22Rv1 (cell line): Measurements from ENCODE around the gene SPRING1.

Experiments used
- H3K27ac ChIP-seq: fragments of 450-650 bp; 2 replicates; pipeline ENCODE4 v1.5.1; 2017
- ZFX ChIP-seq: fragments of 450-650 bp; IDR thresholded peaks from 2 replicates; pipeline ENCODE4 v1.6.1; 2017; ENCODE audit warnings: antibody characterized with exemption, borderline replicate concordance
- TF ChIP-seq, protein P1 (sequence below): fragments of 450-650 bp; IDR thresholded peaks from 2 replicates; pipeline ENCODE4 v1.5.1; 2017; ENCODE audit warnings: mild to moderate bottlenecking

The SPRING1 gene

DNA sequence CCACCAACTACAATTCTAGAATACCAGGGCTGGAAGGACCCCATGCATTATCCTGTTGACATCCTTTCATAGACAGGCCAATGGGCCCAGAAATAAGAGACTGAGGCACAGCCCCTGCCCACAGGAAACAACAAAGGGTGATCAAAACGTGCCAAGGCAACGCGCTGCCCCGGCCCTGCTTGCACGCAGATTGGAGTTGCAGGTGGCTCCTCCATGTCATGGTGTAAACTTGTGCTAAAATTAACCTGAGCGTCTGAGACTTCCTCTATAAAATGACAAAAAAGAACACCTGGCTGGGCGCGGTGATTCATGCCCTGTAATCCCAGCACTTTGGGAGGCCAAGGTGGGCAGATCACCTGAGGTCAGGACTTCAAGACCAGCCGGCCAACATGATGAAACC lies 30.1 kb downstream of the SPRING1 start:
- no peak overlapping the region for H3K27ac ChIP-seq
- TF ChIP-seq, protein P1, sequence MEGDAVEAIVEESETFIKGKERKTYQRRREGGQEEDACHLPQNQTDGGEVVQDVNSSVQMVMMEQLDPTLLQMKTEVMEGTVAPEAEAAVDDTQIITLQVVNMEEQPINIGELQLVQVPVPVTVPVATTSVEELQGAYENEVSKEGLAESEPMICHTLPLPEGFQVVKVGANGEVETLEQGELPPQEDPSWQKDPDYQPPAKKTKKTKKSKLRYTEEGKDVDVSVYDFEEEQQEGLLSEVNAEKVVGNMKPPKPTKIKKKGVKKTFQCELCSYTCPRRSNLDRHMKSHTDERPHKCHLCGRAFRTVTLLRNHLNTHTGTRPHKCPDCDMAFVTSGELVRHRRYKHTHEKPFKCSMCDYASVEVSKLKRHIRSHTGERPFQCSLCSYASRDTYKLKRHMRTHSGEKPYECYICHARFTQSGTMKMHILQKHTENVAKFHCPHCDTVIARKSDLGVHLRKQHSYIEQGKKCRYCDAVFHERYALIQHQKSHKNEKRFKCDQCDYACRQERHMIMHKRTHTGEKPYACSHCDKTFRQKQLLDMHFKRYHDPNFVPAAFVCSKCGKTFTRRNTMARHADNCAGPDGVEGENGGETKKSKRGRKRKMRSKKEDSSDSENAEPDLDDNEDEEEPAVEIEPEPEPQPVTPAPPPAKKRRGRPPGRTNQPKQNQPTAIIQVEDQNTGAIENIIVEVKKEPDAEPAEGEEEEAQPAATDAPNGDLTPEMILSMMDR, result no peak
- TF ChIP-seq ZFX, result no peak

- H3K27ac ChIP-seq, result no peak overlapping the region
- no peak for TF ChIP-seq ZFX
- TF ChIP-seq, protein P1, result peak; percentile 99
Measured at GRCh38 chr12:116703214-116703795, 34.6 kb downstream of the SPRING1 start.

- no peak overlapping the region for H3K27ac ChIP-seq
- TF ChIP-seq ZFX, result no peak
- TF ChIP-seq, protein P1, result no peak
Measured at GRCh38 chr12:116701432-116701831, 36.4 kb downstream of the SPRING1 start.

- no peak overlapping the region; the same call in 1 of the 2 replicates for H3K27ac ChIP-seq
- TF ChIP-seq ZFX, result no peak
- TF ChIP-seq, protein P1, result no peak
Measured at GRCh38 chr12:116700066-116700465, 37.8 kb downstream of the SPRING1 start.

GRCh38 chr12:116698554-116699075 lies 39.3 kb downstream of the SPRING1 start:
- TF ChIP-seq ZFX, result no peak
- TF ChIP-seq, protein P1, result no peak
- peak overlapping the region; percentile 93 for H3K27ac ChIP-seq

- H3K27ac ChIP-seq, result peak overlapping the region; percentile 93
- TF ChIP-seq, protein P1, result no peak
- no peak for TF ChIP-seq ZFX
Measured at GRCh38 chr12:116698116-116698515, 39.8 kb downstream of the SPRING1 start.

GRCh38 chr12:116697716-116698115 lies 40.2 kb downstream of the SPRING1 start:
- H3K27ac ChIP-seq, result peak overlapping the region; percentile 93
- TF ChIP-seq, protein P1, result 0 out of 2 replicates have a peak, but pooled peaks have one; percentile 23
- TF ChIP-seq ZFX, result no peak
